ENCODE data around the gene NME4.

DNA sequence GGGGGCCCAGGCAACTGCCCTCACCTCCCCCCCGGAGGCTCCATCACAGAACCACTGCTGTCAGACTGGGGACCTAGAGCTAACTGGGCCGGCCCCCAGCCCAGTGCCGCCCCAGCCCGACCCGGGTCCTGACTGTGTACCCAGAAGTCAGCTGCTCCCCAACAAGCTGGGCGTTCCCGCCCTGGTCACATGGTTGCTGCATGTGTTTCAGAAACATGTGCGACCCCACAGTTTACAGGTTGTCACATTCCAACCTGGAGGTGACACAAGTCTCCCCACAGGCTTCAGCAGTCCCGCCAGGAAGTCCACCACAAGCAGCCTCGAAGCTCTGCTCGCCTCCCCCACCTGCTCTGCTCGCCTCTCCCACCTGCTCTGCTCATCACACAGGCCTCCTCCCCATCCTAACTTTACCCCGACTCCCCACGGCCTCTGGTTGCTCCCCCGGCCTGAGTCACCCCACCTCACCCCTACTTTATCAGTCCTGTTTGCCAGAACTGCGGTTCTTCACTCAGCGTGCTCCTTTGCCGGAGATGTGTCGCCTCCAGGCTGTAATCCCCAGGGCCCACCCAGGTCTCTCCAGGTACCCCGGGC, 27.6 kb upstream of the NME4 start:
- TF ChIP-seq, protein P1, sequence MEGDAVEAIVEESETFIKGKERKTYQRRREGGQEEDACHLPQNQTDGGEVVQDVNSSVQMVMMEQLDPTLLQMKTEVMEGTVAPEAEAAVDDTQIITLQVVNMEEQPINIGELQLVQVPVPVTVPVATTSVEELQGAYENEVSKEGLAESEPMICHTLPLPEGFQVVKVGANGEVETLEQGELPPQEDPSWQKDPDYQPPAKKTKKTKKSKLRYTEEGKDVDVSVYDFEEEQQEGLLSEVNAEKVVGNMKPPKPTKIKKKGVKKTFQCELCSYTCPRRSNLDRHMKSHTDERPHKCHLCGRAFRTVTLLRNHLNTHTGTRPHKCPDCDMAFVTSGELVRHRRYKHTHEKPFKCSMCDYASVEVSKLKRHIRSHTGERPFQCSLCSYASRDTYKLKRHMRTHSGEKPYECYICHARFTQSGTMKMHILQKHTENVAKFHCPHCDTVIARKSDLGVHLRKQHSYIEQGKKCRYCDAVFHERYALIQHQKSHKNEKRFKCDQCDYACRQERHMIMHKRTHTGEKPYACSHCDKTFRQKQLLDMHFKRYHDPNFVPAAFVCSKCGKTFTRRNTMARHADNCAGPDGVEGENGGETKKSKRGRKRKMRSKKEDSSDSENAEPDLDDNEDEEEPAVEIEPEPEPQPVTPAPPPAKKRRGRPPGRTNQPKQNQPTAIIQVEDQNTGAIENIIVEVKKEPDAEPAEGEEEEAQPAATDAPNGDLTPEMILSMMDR (conservative IDR thresholded peaks at IDR 0.05), result no peak
- no peak for TF ChIP-seq EZH2 (IDR thresholded peaks at IDR 0.05; ENCODE audit: low read depth)

Measured in PC-9 (cell line).